PC-3 (cell line): ENCODE results near the gene SNTG2. TPM values are rescaled to one million over a fixed set of nuclear protein-coding genes. Genes with fewer than 3 reads are reported as not detected.
"Not testable (repeated sequence)": the region's sequence is repeated elsewhere in the genome, so short reads cannot be mapped to it uniquely, and the experiment has no call there.

ENCODE experiments used
- ATAC-seq: fragments of 200-7000 bp; cut with Tn5 transposase; 2 replicates; pipeline ENCODE4 v1.9.1; 2020; ENCODE audit warnings: mild to moderate bottlenecking, moderate library complexity
- BruUV-seq: library from RNA; stranded (reverse); fragments of 400-500 nt; replicated peaks from 2 replicates; lab custom pipeline; 2021; lab: Mats Ljungman, UMichigan
- CTCF ChIA-PET: fragments of 300-600 bp; sonication (Branson Sonifier 250); formaldehyde crosslinking; loops from one replicate; lab custom pipeline; 2022; ENCODE audit warnings: antibody characterized with exemption; lab: Charles Lee
- POLR2A ChIA-PET: fragments of 300-600 bp; sonication (Branson Sonifier 250); formaldehyde crosslinking; loops from one replicate; lab custom pipeline; 2022; ENCODE audit warnings: antibody characterized with exemption; ENCODE audit not compliant: unreplicated experiment; lab: Charles Lee
- DNase-seq: peaks from one replicate; pipeline ENCODE4 v3.0.0-alpha.2; 2015
- H2AFZ ChIP-seq: fragments of 300-600 bp; sonication (generic); 2 replicates; pipeline ENCODE4 v1.6.0; 2016; ENCODE audit warnings: antibody characterized with exemption, low read length
- H3F3A ChIP-seq: fragments of 300-600 bp; sonication (generic); one replicate; pipeline ENCODE4 v1.6.0; 2017; ENCODE audit warnings: antibody characterized with exemption, low read length, control low read depth, mild to moderate bottlenecking; ENCODE audit not compliant: unreplicated experiment
- H3K27ac ChIP-seq: fragments of 300-600 bp; sonication (generic); 2 replicates; pipeline ENCODE4 v1.5.1; 2016; ENCODE audit warnings: mild to moderate bottlenecking, low read length
- H3K27me3 ChIP-seq: fragments of 300-600 bp; sonication (generic); 2 replicates; pipeline ENCODE4 v1.6.1; 2016; ENCODE audit warnings: low read length, mixed read lengths
- H3K36me3 ChIP-seq: fragments of 300-600 bp; sonication (generic); 2 replicates; pipeline ENCODE4 v1.6.1; 2016; ENCODE audit warnings: low read depth, mixed run types, low read length, mixed read lengths
- H3K4me1 ChIP-seq: fragments of 300-600 bp; sonication (generic); 2 replicates; pipeline ENCODE4 v1.5.1; 2016; ENCODE audit warnings: low read length; ENCODE audit not compliant: insufficient read depth
- H3K4me2 ChIP-seq: fragments of 300-600 bp; sonication (generic); 2 replicates; pipeline ENCODE4 v1.6.0; 2016; ENCODE audit warnings: low read length
- H3K4me3 ChIP-seq: fragments of 300-600 bp; sonication (generic); 2 replicates; pipeline ENCODE4 v1.5.1; 2016; ENCODE audit warnings: mild to moderate bottlenecking, low read length, mixed read lengths
- H3K79me2 ChIP-seq: fragments of 300-600 bp; sonication (generic); 2 replicates; pipeline ENCODE4 v1.6.1; 2017; ENCODE audit warnings: low read length, mixed read lengths
- H3K9ac ChIP-seq: fragments of 300-600 bp; sonication (generic); 2 replicates; pipeline ENCODE4 v1.6.0; 2016; ENCODE audit warnings: mild to moderate bottlenecking, low read length
- H3K9me2 ChIP-seq: fragments of 300-600 bp; sonication (generic); replicated peaks from 2 replicates; pipeline ENCODE4 v1.6.1; 2016; ENCODE audit warnings: mixed run types, low read length, mixed read lengths
- H3K9me3 ChIP-seq: fragments of 300-600 bp; sonication (generic); 2 replicates; pipeline ENCODE4 v1.6.1; 2016; ENCODE audit warnings: low read length, mixed read lengths
- H4K20me1 ChIP-seq: fragments of 300-600 bp; sonication (generic); 2 replicates; pipeline ENCODE4 v1.6.1; 2016; ENCODE audit warnings: low read length, mixed read lengths
- EZH2 ChIP-seq: fragments of 300-600 bp; sonication (generic); IDR thresholded peaks from one replicate; pipeline ENCODE4 v1.6.1; 2017; ENCODE audit warnings: antibody characterized with exemption, mild to moderate bottlenecking, low read length; ENCODE audit not compliant: unreplicated experiment
- EZH2phosphoT487 ChIP-seq: fragments of 300-600 bp; sonication (generic); IDR thresholded peaks from 2 replicates; pipeline ENCODE4 v1.6.1; 2018; ENCODE audit warnings: mild to moderate bottlenecking, antibody characterized with exemption, low read length, borderline replicate concordance
- intact Hi-C: fragments of 100-400 bp; cut with micrococcal nuclease; formaldehyde crosslinking; loops from 2 replicates; pipeline ENCODE4 v1.9.0; 2023
- total RNA-seq: library from RNA; depleted of rRNA; stranded (reverse); fragments of >200 nt; gene quantifications from 2 replicates; pipeline ENCODE4 v1.2.3, GENCODE V29; 2014
- TF ChIP-seq, protein P1 (sequence below): fragments of 300-600 bp; sonication (generic); conservative IDR thresholded peaks from 2 replicates; pipeline ENCODE4 v1.5.1; 2017; ENCODE audit warnings: antibody characterized with exemption, low read depth, mild to moderate bottlenecking, low read length

Gene SNTG2
- total RNA-seq, 1 experiment from 2014 or later = not detected

DNA sequence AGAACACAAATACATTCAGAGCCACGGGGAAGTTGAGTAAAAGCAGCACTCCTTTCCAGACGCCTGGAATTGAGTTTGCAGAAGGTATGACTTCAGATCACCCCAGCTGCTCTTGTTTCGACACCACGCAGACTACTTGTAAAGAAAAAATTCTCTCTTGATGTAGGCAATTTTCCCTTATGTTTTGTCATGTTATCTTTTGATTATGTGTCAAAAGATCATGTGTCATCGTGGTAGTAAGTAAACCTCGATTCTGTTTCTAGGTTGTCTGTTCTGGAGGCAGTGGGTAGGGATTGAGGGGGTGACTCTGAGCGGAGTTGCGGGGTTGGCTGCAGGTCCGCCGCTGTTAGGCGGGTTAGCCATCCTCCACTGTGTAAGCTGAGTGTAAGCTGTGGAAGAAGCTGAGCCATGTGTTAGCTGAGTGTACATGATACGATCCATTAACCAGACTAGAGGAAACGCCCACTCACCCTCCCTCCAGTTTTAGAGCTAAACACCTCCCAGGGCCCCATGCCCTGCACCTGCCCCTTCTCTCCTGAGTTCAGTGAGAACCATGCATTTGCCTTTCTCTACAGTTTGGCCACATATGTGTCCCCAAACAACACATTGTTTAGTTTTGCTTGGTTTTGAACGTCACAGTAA is 181.8 kb downstream of the SNTG2 start:
- Histone ChIP-seq H3K27ac (no peak overlapping the region), H4K20me1 (no peaks in the 10 kb centered on the region), H3F3A (no peaks in the 10 kb centered on the region), H3K27me3 (peaks cover 26% of the 10 kb centered on the region; the same call in 1 of the 2 replicates), H2AFZ (no peak overlapping the region), H3K9me3 (no peaks in the 10 kb centered on the region), H3K4me1 (no peaks in the 10 kb centered on the region), H3K79me2 (no peaks in the 10 kb centered on the region), H3K9me2 (no peaks in the 10 kb centered on the region), H3K9ac (no peak overlapping the region), H3K4me2 (no peak overlapping the region), H3K4me3 (no peak overlapping the region), H3K36me3 (no peaks in the 10 kb centered on the region)
- ATAC-seq (no peak), DNase-seq (no peak)
- TF ChIP-seq EZH2phosphoT487 (no peak), EZH2 (no peak)
- TF ChIP-seq, protein P1, sequence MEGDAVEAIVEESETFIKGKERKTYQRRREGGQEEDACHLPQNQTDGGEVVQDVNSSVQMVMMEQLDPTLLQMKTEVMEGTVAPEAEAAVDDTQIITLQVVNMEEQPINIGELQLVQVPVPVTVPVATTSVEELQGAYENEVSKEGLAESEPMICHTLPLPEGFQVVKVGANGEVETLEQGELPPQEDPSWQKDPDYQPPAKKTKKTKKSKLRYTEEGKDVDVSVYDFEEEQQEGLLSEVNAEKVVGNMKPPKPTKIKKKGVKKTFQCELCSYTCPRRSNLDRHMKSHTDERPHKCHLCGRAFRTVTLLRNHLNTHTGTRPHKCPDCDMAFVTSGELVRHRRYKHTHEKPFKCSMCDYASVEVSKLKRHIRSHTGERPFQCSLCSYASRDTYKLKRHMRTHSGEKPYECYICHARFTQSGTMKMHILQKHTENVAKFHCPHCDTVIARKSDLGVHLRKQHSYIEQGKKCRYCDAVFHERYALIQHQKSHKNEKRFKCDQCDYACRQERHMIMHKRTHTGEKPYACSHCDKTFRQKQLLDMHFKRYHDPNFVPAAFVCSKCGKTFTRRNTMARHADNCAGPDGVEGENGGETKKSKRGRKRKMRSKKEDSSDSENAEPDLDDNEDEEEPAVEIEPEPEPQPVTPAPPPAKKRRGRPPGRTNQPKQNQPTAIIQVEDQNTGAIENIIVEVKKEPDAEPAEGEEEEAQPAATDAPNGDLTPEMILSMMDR = no peak
- intact Hi-C loops = no loop called here
- POLR2A ChIA-PET = no interaction called here
- CTCF ChIA-PET = no interaction called here
- no TSS peak for BruUV-seq

DNA sequence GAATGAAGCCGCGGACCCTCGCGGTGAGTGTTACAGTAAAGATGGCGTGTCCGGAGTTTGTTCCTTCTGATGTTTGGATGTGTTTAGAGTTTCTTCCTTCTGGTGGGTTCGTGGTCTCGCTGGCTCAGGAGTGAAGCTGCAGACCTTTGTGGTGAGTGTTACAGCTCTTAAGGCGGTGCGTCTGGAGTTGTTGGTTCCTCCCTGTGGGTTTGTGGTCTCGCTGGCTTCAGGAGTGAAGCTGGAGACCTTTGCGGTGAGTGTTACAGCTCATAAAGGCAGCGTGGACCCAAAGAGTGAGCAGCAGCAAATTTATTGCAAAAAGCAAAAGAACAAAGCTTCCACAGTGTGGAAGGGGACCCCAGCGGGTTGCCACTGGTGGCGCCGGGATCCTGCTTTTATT is 183.2 kb downstream of the SNTG2 start:
- H3K4me2 ChIP-seq, CTCF ChIA-PET, ATAC-seq: not testable (repeated sequence)

GRCh38 chr2:1134629-1135028 is 184.0 kb downstream of the SNTG2 start:
- BruUV-seq = no TSS peak
- ChIA-PET POLR2A (no interaction called here), CTCF (no interaction called here)
- Histone ChIP-seq H3K4me3 (no peak overlapping the region), H3K36me3 (no peaks in the 10 kb centered on the region), H4K20me1 (no peaks in the 10 kb centered on the region), H3K4me1 (no peaks in the 10 kb centered on the region), H3K79me2 (no peaks in the 10 kb centered on the region), H3K27me3 (peaks cover 35% of the 10 kb centered on the region), H3K27ac (no peak overlapping the region), H2AFZ (no peak overlapping the region), H3K9ac (no peak overlapping the region), H3K9me3 (no peaks in the 10 kb centered on the region), H3K9me2 (no peaks in the 10 kb centered on the region), H3F3A (no peaks in the 10 kb centered on the region), H3K4me2 (no peak overlapping the region)
- ATAC-seq = no peak
- no peak for DNase-seq
- TF ChIP-seq, protein P1 = no peak
- TF ChIP-seq EZH2 = no peak
- intact Hi-C loops = no loop called here

More for the DNA sequence above, 183.2 kb downstream of the SNTG2 start:
- POLR2A ChIA-PET, H3K9me2 ChIP-seq, H3K9me3 ChIP-seq, BruUV-seq, H3K27ac ChIP-seq, H3K9ac ChIP-seq, H3K4me1 ChIP-seq, intact Hi-C loops, H3K79me2 ChIP-seq, H2AFZ ChIP-seq, H3F3A ChIP-seq, DNase-seq, H4K20me1 ChIP-seq, H3K36me3 ChIP-seq, H3K4me3 ChIP-seq: not testable (repeated sequence)
- peaks cover 35% of the 10 kb centered on the region for H3K27me3 ChIP-seq
